ENCODE measurements around the gene CCNI. TPM values are rescaled to one million over a fixed set of nuclear protein-coding genes. Genes with fewer than 3 reads are reported as not detected.

CCNI gene
- total and polyA plus RNA-seq, 2 experiments from 2014 or later = 121 to 166 TPM

DNA sequence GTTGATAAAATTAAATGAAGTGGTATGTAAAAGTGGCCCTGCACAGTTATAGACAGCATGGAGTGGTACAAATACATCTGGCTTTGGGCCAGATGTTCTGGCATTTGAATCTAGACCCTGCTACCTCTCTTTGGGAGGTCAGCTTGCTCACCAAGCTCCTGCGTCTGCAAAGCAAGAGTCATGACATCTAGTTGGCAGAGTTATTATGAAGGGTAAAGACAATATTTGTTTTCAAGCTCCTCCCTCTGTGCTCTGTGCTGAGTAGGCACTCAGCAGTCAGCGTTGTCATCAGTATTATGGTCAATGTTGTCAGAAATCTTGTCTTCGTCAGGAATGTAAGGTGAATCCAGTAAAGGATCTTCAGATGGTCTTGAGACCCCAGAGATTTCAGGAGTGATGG is 55.8 kb downstream of the CCNI start:
- Histone ChIP-seq H3K27me3 (replicated peaks; ENCODE audit: insufficient read depth) (no peaks in the 10 kb centered on the region), H3K79me2 (ENCODE audit: insufficient read depth) (peaks cover 53% of the 10 kb centered on the region), H3K4me2 (ENCODE audit: unreplicated experiment) (no peak overlapping the region), H2AFZ (no peak overlapping the region), H3K4me3 (no peak overlapping the region), H3K36me3 (ENCODE audit: low read depth) (peaks cover 80% of the 10 kb centered on the region), H3K27ac (peak overlapping the region; percentile 9; the same call in 1 of the 2 replicates), H4K20me1 (ENCODE audit: insufficient read depth) (no peaks in the 10 kb centered on the region), H3K9me3 (ENCODE audit: low read depth) (no peaks in the 10 kb centered on the region), H3F3A (ENCODE audit: insufficient read depth) (peaks cover 89% of the 10 kb centered on the region), H3K9me2 (ENCODE audit: insufficient read depth) (no peaks in the 10 kb centered on the region), H3K4me1 (ENCODE audit: insufficient read depth) (peaks cover 37% of the 10 kb centered on the region), H3K9ac (no peak overlapping the region)
- DNase-seq = no peak
- in situ Hi-C loops (cut with MboI) = no loop called here
- 98 to 100% methylated on average over 3 of the region's 3 CpGs for WGBS, 2 experiments (ENCODE audit: low coverage in 1 of 2, low lambda C conversion rate in 2 of 2, missing lambda C conversion rate in 2 of 2)
- TF ChIP-seq EZH2phosphoT487 (IDR thresholded peaks at IDR 0.05; ENCODE audit: insufficient read depth, low read depth) (no peak), EZH2 (IDR thresholded peaks at IDR 0.05; ENCODE audit: insufficient read depth, poor library complexity, severe bottlenecking) (no peak)

DNA sequence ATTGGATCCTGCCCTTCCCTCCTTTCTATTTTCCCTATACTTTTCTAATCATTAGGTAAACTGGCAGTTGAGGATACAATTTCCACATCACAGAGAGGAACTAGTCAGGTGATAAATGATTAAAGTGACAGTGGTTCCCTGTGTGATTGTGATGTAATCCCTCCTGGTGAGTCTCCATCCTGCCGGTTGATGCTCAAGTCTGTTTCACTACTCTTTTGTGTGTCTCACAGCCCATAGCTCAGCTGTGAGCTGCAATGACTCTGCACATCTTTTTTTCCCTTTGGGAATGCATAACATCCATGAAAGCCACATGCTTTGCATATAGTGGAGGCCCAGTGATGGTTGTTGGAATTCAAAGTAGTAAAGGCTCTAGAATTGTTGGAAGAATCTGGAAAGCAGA is 60.4 kb downstream of the CCNI start:
- in situ Hi-C loops (cut with MboI) = no loop called here
- peak overlapping the region; percentile 16; the same call in 1 of the 2 replicates for H3K9ac ChIP-seq
- H3K79me2 ChIP-seq (ENCODE audit: insufficient read depth) = peaks cover 82% of the 10 kb centered on the region
- DNase-seq = peak; percentile 87
- peak overlapping the region; percentile 74 for H3K27ac ChIP-seq
- peaks cover 88% of the 10 kb centered on the region for H3K36me3 ChIP-seq (ENCODE audit: low read depth)
- TF ChIP-seq EZH2phosphoT487 (IDR thresholded peaks at IDR 0.05; ENCODE audit: insufficient read depth, low read depth) (no peak), EZH2 (IDR thresholded peaks at IDR 0.05; ENCODE audit: insufficient read depth, poor library complexity, severe bottlenecking) (no peak)
- no peaks in the 10 kb centered on the region for H3K9me3 ChIP-seq (ENCODE audit: low read depth)
- H3F3A ChIP-seq (ENCODE audit: insufficient read depth) = peaks cover 90% of the 10 kb centered on the region
- H3K9me2 ChIP-seq (ENCODE audit: insufficient read depth) = no peaks in the 10 kb centered on the region
- H3K4me2 ChIP-seq (ENCODE audit: unreplicated experiment) = no peak overlapping the region
- H3K4me3 ChIP-seq = no peak overlapping the region
- 0 to 6% methylated on average over 1 of the region's 1 CpG for WGBS, 2 experiments (ENCODE audit: low coverage in 1 of 2, low lambda C conversion rate in 2 of 2, missing lambda C conversion rate in 2 of 2)
- H2AFZ ChIP-seq = no peak overlapping the region
- no peaks in the 10 kb centered on the region for H3K27me3 ChIP-seq (replicated peaks; ENCODE audit: insufficient read depth)
- peaks cover 40% of the 10 kb centered on the region for H3K4me1 ChIP-seq (ENCODE audit: insufficient read depth)
- H4K20me1 ChIP-seq (ENCODE audit: insufficient read depth) = no peaks in the 10 kb centered on the region

DNA sequence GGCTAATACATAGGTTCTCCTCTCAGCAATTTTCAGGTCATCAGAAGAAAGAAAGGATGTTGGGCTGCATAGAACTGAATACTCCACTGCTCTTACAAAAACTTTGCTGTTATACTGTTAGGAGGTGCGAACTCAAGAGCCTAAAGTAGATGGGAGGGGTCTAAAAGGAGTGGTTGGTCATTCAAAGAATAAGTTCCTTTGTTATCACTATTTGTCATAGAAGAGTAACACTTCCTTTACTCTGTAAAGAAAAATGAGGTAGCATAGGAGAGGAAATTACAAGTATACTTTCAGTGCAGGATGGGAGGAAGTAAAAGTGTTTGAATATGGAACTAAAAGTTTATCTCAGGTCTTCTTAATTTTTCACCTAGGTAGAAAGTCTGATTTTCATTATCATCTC is 61.5 kb downstream of the CCNI start:
- no peak for DNase-seq
- Histone ChIP-seq H3K4me2 (ENCODE audit: unreplicated experiment) (no peak overlapping the region), H3K27ac (0 out of 2 replicates have a peak overlapping the region, but pooled peaks have one; percentile 3), H3K27me3 (replicated peaks; ENCODE audit: insufficient read depth) (no peaks in the 10 kb centered on the region), H3F3A (ENCODE audit: insufficient read depth) (peaks cover 90% of the 10 kb centered on the region), H3K79me2 (ENCODE audit: insufficient read depth) (peaks cover 82% of the 10 kb centered on the region), H3K4me3 (no peak overlapping the region), H4K20me1 (ENCODE audit: insufficient read depth) (no peaks in the 10 kb centered on the region), H2AFZ (no peak overlapping the region), H3K4me1 (ENCODE audit: insufficient read depth) (peaks cover 51% of the 10 kb centered on the region), H3K9me2 (ENCODE audit: insufficient read depth) (no peaks in the 10 kb centered on the region), H3K9me3 (ENCODE audit: low read depth) (no peaks in the 10 kb centered on the region), H3K9ac (no peak overlapping the region), H3K36me3 (ENCODE audit: low read depth) (peaks cover 76% of the 10 kb centered on the region)
- TF ChIP-seq EZH2 (IDR thresholded peaks at IDR 0.05; ENCODE audit: insufficient read depth, poor library complexity, severe bottlenecking) (no peak), EZH2phosphoT487 (IDR thresholded peaks at IDR 0.05; ENCODE audit: insufficient read depth, low read depth) (no peak)
- WGBS, 2 experiments (ENCODE audit: low coverage in 1 of 2, low lambda C conversion rate in 2 of 2, missing lambda C conversion rate in 2 of 2) = 91 to 97% methylated on average over 1 of the region's 1 CpG
- in situ Hi-C loops (cut with MboI) = no loop called here

DNA sequence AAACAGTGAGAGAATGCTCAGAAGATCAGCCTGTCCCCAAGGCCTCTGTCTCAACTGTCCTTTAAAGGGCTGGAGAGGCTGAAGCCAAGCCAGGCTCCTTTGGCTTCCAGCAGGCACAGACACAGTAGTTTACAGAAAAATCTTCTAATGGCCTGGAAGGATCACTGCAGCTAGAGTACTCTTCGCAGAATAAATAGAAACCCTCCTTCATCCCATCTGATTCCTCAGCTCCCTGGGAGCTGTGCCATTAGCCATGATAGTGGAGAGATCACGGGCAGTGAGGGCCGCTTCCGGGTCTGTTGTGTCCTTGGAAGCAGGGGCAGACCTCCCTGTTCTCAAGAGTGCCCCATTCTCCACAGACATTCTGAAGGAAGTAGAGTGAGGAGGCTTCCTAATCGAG is 63.1 kb downstream of the CCNI start:
- Histone ChIP-seq H3K9ac (no peak overlapping the region), H3K4me3 (no peak overlapping the region), H3K4me2 (ENCODE audit: unreplicated experiment) (no peak overlapping the region), H3K4me1 (ENCODE audit: insufficient read depth) (peaks cover 66% of the 10 kb centered on the region), H3K79me2 (ENCODE audit: insufficient read depth) (peaks cover 82% of the 10 kb centered on the region), H3K9me2 (ENCODE audit: insufficient read depth) (no peaks in the 10 kb centered on the region), H3K9me3 (ENCODE audit: low read depth) (no peaks in the 10 kb centered on the region), H2AFZ (no peak overlapping the region), H3K27me3 (replicated peaks; ENCODE audit: insufficient read depth) (no peaks in the 10 kb centered on the region), H3K36me3 (ENCODE audit: low read depth) (peaks cover 72% of the 10 kb centered on the region), H3F3A (ENCODE audit: insufficient read depth) (peaks cover 93% of the 10 kb centered on the region), H4K20me1 (ENCODE audit: insufficient read depth) (no peaks in the 10 kb centered on the region), H3K27ac (peak overlapping the region; percentile 89; the same call in 1 of the 2 replicates)
- in situ Hi-C loops (cut with MboI) = no loop called here
- WGBS, 2 experiments (ENCODE audit: low coverage in 1 of 2, low lambda C conversion rate in 2 of 2, missing lambda C conversion rate in 2 of 2) = 49 to 52% methylated on average over 5 of the region's 5 CpGs
- no peak for TF ChIP-seq EZH2 (IDR thresholded peaks at IDR 0.05; ENCODE audit: insufficient read depth, poor library complexity, severe bottlenecking)
- no peak for TF ChIP-seq EZH2phosphoT487 (IDR thresholded peaks at IDR 0.05; ENCODE audit: insufficient read depth, low read depth)
- no peak for DNase-seq
